GM12878 (cell line): ENCODE data around the gene CKLF. TPM values are rescaled to one million over a fixed set of nuclear protein-coding genes. Genes with fewer than 3 reads are reported as not detected.

Experiments used
- ATAC-seq: fragments of 200-7000 bp; cut with Tn5 transposase; 3 replicates; pipeline ENCODE4 v1.9.1; 2020; ENCODE audit warnings: mild to moderate bottlenecking, moderate library complexity
- BruUV-seq: library from RNA; stranded (reverse); fragments of 400-500 nt; replicated peaks from 2 replicates; lab custom pipeline; 2021; lab: Mats Ljungman, UMichigan
- CTCF ChIA-PET: fragments of 300-600 bp; sonication (Branson Sonifier 250); formaldehyde crosslinking; extraction: SDS; loops from one replicate; lab custom pipeline; 2021; ENCODE audit warnings: inconsistent platforms; lab: Yijun Ruan, JAX
- POLR2A ChIA-PET: fragments of 350-600 bp; formaldehyde crosslinking; extraction: SDS; loops from one replicate; lab custom pipeline; 2021; ENCODE audit warnings: inconsistent platforms; lab: Charles Lee
- RAD21 ChIA-PET: fragments of 300-600 bp; sonication (Branson Sonifier 250); formaldehyde crosslinking; loops from one replicate; lab custom pipeline; 2023; ENCODE audit warnings: antibody characterized with exemption; ENCODE audit not compliant: unreplicated experiment; lab: Charles Lee
- SMC1A ChIA-PET: fragments of 300-600 bp; sonication (Branson Sonifier 250); formaldehyde crosslinking; loops from one replicate; lab custom pipeline; 2023; ENCODE audit not compliant: unreplicated experiment, uncharacterized antibody; lab: Charles Lee
- DNase-seq: peaks from one replicate; pipeline ENCODE4 v3.0.0-alpha.2; 2011; ENCODE audit warnings: low read depth, low spot score
- FAIRE-seq: peaks from 3 replicates; lab custom pipeline; 2011; peaks lifted over from hg19 to GRCh38; lab: Jason Lieb, UNC
- H2AFZ ChIP-seq: 2 replicates; pipeline ENCODE4 v1.6.0; 2011; ENCODE audit warnings: low read depth, low read length, control low read depth; ENCODE audit not compliant: control insufficient read depth
- H3K27ac ChIP-seq: 2 replicates; pipeline ENCODE4 v1.5.1; 2011; ENCODE audit warnings: control low read depth; ENCODE audit not compliant: control insufficient read depth, insufficient read depth
- H3K27me3 ChIP-seq, 2 experiments: replicated peaks in 1 of 2; 2 replicates each; pipeline versions ENCODE4 v1.6.0 to v1.6.1; 2011; ENCODE audit warnings: low read length in 1 of 2; ENCODE audit not compliant: control insufficient read depth in 2 of 2, insufficient read depth in 2 of 2
- H3K36me3 ChIP-seq, 2 experiments: 2 replicates each; pipeline ENCODE4 v1.5.1; 2011; ENCODE audit warnings: low read length in 1 of 2; ENCODE audit not compliant: control insufficient read depth in 2 of 2, insufficient read depth in 2 of 2
- H3K4me1 ChIP-seq: 2 replicates; pipeline ENCODE4 v1.6.1; 2011; ENCODE audit warnings: mild to moderate bottlenecking, low read length, moderate library complexity, mixed read lengths; ENCODE audit not compliant: control insufficient read depth, insufficient read depth
- H3K4me2 ChIP-seq: 2 replicates; pipeline ENCODE4 v1.6.0; 2011; ENCODE audit warnings: control low read depth; ENCODE audit not compliant: control insufficient read depth, insufficient read depth
- H3K4me3 ChIP-seq: fragments of 200-600 bp; sonication (generic); 2 replicates; pipeline ENCODE4 v1.5.1; 2016
- H3K79me2 ChIP-seq: 2 replicates; pipeline ENCODE4 v1.6.0; 2011; ENCODE audit warnings: low read length; ENCODE audit not compliant: control insufficient read depth, insufficient read depth
- H3K9ac ChIP-seq: 2 replicates; pipeline ENCODE4 v1.8.0; 2011; ENCODE audit warnings: low read length, control low read depth, mixed read lengths; ENCODE audit not compliant: control insufficient read depth, insufficient read depth
- H3K9me3 ChIP-seq: replicated peaks from 3 replicates; pipeline ENCODE4 v1.5.1; 2011; ENCODE audit warnings: mild to moderate bottlenecking, low read length; ENCODE audit not compliant: control insufficient read depth, insufficient read depth
- H4K20me1 ChIP-seq: 2 replicates; pipeline ENCODE4 v1.6.0; 2011; ENCODE audit not compliant: control insufficient read depth, insufficient read depth
- DPF2 ChIP-seq: fragments of 450-650 bp; IDR thresholded peaks from 2 replicates; pipeline ENCODE4 v1.6.1; 2017; ENCODE audit warnings: mild to moderate bottlenecking
- FOS ChIP-seq: IDR thresholded peaks from 3 replicates; pipeline ENCODE4 v1.6.1; 2011; ENCODE audit warnings: borderline replicate concordance; ENCODE audit not compliant: insufficient read length; ENCODE audit errors: extremely low read depth
- JUNB ChIP-seq: IDR thresholded peaks from 2 replicates; pipeline ENCODE4 v1.6.1; 2016; ENCODE audit warnings: antibody characterized with exemption, mild to moderate bottlenecking
- MEF2A ChIP-seq: IDR thresholded peaks from 2 replicates; pipeline ENCODE4 v1.6.1; 2011; ENCODE audit warnings: low read depth, mild to moderate bottlenecking, low read length, moderate library complexity; ENCODE audit not compliant: insufficient read depth
- MXI1 ChIP-seq: fragments of 150-350 bp; IDR thresholded peaks from 2 replicates; pipeline ENCODE4 v1.6.1; 2011; ENCODE audit warnings: low read depth, mild to moderate bottlenecking, inconsistent platforms, low read length, improper control_type of control experiment
- MYB ChIP-seq: fragments of 150-350 bp; IDR thresholded peaks from 2 replicates; pipeline ENCODE4 v1.6.1; 2014; ENCODE audit warnings: mild to moderate bottlenecking, low read depth, low read length, borderline replicate concordance
- NFYB ChIP-seq: IDR thresholded peaks from 2 replicates; pipeline ENCODE4 v1.6.1; 2011; ENCODE audit warnings: low read depth, mild to moderate bottlenecking, low read length, improper control_type of control experiment, moderate library complexity; ENCODE audit not compliant: insufficient read depth
- POLR2AphosphoS2 ChIP-seq: IDR thresholded peaks from 2 replicates; pipeline ENCODE4 v1.6.1; 2011; ENCODE audit warnings: low read depth, mild to moderate bottlenecking, low read length, improper control_type of control experiment, moderate library complexity
- POLR2AphosphoS5 ChIP-seq: IDR thresholded peaks from 2 replicates; pipeline ENCODE4 v1.6.1; 2011; ENCODE audit warnings: mild to moderate bottlenecking, low read length, inconsistent platforms
- RCOR1 ChIP-seq: conservative IDR thresholded peaks from 2 replicates; pipeline ENCODE4 v1.6.1; 2012; ENCODE audit warnings: low read depth, low read length, improper control_type of control experiment
- SMARCA5 ChIP-seq: fragments of 450-650 bp; IDR thresholded peaks from 2 replicates; pipeline ENCODE4 v1.6.1; 2017; ENCODE audit warnings: mild to moderate bottlenecking
- SUZ12 ChIP-seq: fragments of 200-600 bp; sonication (generic); IDR thresholded peaks from one replicate; pipeline ENCODE4 v1.6.1; 2018; ENCODE audit warnings: antibody characterized with exemption, mild to moderate bottlenecking; ENCODE audit not compliant: unreplicated experiment
- TBL1XR1 ChIP-seq: IDR thresholded peaks from 2 replicates; pipeline ENCODE4 v1.6.1; 2012; ENCODE audit warnings: low read depth, low read length, improper control_type of control experiment
- ZNF24 ChIP-seq: fragments of 450-650 bp; IDR thresholded peaks from 2 replicates; pipeline ENCODE4 v1.6.1; 2017; ENCODE audit warnings: antibody characterized with exemption, mild to moderate bottlenecking
- ZNF622 ChIP-seq: fragments of 450-650 bp; IDR thresholded peaks from 2 replicates; pipeline ENCODE4 v1.6.1; 2017; ENCODE audit warnings: mild to moderate bottlenecking, inconsistent platforms
- WGBS: methylation state at CpG from one replicate; pipeline ENCODE4 v1.1.6; 2016; ENCODE audit warnings: low lambda C conversion rate; ENCODE audit not compliant: insufficient replicate concordance, insufficient coverage; ENCODE audit errors: missing lambda C conversion rate; 5-methylcytosine and 5-hydroxymethylcytosine counted together
- in situ Hi-C: fragments of 300-500 bp; cut with MboI; formaldehyde crosslinking; loops from 9 replicates; pipeline ENCODE4 v1.14.3; 2018; ENCODE audit warnings: mixed read lengths
- intact Hi-C: fragments of 100-400 bp; cut with micrococcal nuclease; formaldehyde crosslinking; loops from one replicate; pipeline ENCODE4 v1.14.2; 2022; ENCODE audit not compliant: unreplicated experiment
- polyA plus RNA-seq, 11 experiments: library from polyadenylated mRNA; depleted of rRNA in 4 of 11; unstranded in 6 of 11; stranded (reverse) in 5 of 11; fragments of >200 nt; fragmentation: Nextera tagmentation in 4 of 11; fragmentation: Illumina TruSeq in 1 of 11; extraction: Ambion mirVana in 4 of 11; extraction: Trizol in 1 of 11; gene quantifications; 1 replicate in 1 of 11; 2 replicates in 10 of 11; pipeline versions ENCODE4 v1.2.1 to v1.2.3, GENCODE V29; 2011 to 2016; ENCODE audit warnings: inconsistent platforms in 2 of 11, missing spikeins in 2 of 11, low read depth in 1 of 11
- total RNA-seq, 4 experiments: library from RNA; depleted of rRNA in 3 of 4; stranded (reverse); fragments of >200 nt in 3 of 4; fragmentation: Illumina TruSeq in 1 of 4; extraction: Trizol in 1 of 4; gene quantifications; 2 replicates each; pipeline versions ENCODE4 v1.2.1 to v1.2.3, GENCODE V29; 2013 to 2021
- TF ChIP-seq, protein P1 (sequence below): fragments of 450-650 bp; IDR thresholded peaks from 2 replicates; pipeline ENCODE4 v1.6.1; 2017; ENCODE audit warnings: antibody characterized with exemption, mild to moderate bottlenecking, moderate library complexity

The CKLF gene
- total and polyA plus RNA-seq, 10 of the 15 experiments (the other 5 are each of a cell fraction or from before 2014, with no cell fraction given): 40.8 to 193 (median 109) TPM

- ATAC-seq: no peak
- intact Hi-C loops (no loop called here), in situ Hi-C loops (no loop called here)
- no peak for TF ChIP-seq NFYB
- no peak for TF ChIP-seq MEF2A
- no peak for TF ChIP-seq JUNB
- TF ChIP-seq, protein P1, sequence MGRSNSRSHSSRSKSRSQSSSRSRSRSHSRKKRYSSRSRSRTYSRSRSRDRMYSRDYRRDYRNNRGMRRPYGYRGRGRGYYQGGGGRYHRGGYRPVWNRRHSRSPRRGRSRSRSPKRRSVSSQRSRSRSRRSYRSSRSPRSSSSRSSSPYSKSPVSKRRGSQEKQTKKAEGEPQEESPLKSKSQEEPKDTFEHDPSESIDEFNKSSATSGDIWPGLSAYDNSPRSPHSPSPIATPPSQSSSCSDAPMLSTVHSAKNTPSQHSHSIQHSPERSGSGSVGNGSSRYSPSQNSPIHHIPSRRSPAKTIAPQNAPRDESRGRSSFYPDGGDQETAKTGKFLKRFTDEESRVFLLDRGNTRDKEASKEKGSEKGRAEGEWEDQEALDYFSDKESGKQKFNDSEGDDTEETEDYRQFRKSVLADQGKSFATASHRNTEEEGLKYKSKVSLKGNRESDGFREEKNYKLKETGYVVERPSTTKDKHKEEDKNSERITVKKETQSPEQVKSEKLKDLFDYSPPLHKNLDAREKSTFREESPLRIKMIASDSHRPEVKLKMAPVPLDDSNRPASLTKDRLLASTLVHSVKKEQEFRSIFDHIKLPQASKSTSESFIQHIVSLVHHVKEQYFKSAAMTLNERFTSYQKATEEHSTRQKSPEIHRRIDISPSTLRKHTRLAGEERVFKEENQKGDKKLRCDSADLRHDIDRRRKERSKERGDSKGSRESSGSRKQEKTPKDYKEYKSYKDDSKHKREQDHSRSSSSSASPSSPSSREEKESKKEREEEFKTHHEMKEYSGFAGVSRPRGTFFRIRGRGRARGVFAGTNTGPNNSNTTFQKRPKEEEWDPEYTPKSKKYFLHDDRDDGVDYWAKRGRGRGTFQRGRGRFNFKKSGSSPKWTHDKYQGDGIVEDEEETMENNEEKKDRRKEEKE: no peak
- no peak for TF ChIP-seq SUZ12
- no peak for TF ChIP-seq POLR2AphosphoS2
- no peak for TF ChIP-seq TBL1XR1
- TF ChIP-seq MXI1: no peak
- TF ChIP-seq ZNF24: no peak
- TF ChIP-seq FOS: no peak
- no peak for TF ChIP-seq POLR2AphosphoS5
- TF ChIP-seq DPF2: no peak
- no peak for TF ChIP-seq MYB
- TF ChIP-seq ZNF622: no peak
- no peak for TF ChIP-seq SMARCA5
- TF ChIP-seq RCOR1: no peak
- Histone ChIP-seq H3K27ac (no peak overlapping the region), H4K20me1 (no peaks in the 10 kb centered on the region), H3K4me1 (peaks cover 3% of the 10 kb centered on the region; the same call in 1 of the 2 replicates), H3K36me3 (no peaks in the 10 kb centered on the region), H2AFZ (no peak overlapping the region), H3K4me3 (no peak overlapping the region), H3K79me2 (no peaks in the 10 kb centered on the region), H3K9ac (no peak overlapping the region), H3K27me3 (peaks cover 7 to 10% of the 10 kb centered on the region in 2 experiments; a peak in 3 of 4 replicates), H3K9me3 (no peaks in the 10 kb centered on the region), H3K4me2 (no peak overlapping the region)
- no peak for FAIRE-seq
- 9% methylated on average over 3 of the region's 3 CpGs for WGBS
- DNase-seq: no peak
- ChIA-PET POLR2A (no interaction called here), RAD21 (interaction anchor here (1.0 to 2.2 kb wide), 5 partner anchors 9 to 286 kb away, joined by 3 to 8 read pairs (median 3); partner anchors contain the start of gene CKLF), CTCF (interaction anchor here (0.9 to 4.7 kb wide), 7 partner anchors 9 to 175 kb away, joined by 3 to 31 read pairs (median 5); no protein-coding TSS in a partner anchor), SMC1A (interaction anchor here (0.5 to 1.8 kb wide), 7 partner anchors 8 to 71 kb away, joined by 3 to 6 read pairs (median 3); no protein-coding TSS in a partner anchor)
- BruUV-seq: no TSS peak
Observed at GRCh38 chr16:66581246-66581952, 29.0 kb downstream of the CKLF start.
